ENCODE data around the gene NCOA3. TPM values are rescaled to one million over a fixed set of nuclear protein-coding genes. Genes with fewer than 3 reads are reported as not detected.
"Not testable (repeated sequence)": the region's sequence is repeated elsewhere in the genome, so short reads cannot be mapped to it uniquely, and the experiment has no call there.

NCOA3 gene
- total and polyA plus RNA-seq, 12 donors, result 8.0 to 30.2 (median 21.4) TPM

GRCh38 chr20:47588158-47588557 lies 86.5 kb downstream of the NCOA3 start:
- Histone ChIP-seq H3K27me3 (no peaks in the 10 kb centered on the region), H3K27ac (no peak overlapping the region), H3K36me3 (peaks cover 0 to 48% (median 0%) of the 10 kb centered on the region in 9 donors), H3K4me3 (no peak overlapping the region), H3K9me3 (no peaks in the 10 kb centered on the region), H3K4me1 (peaks cover 0 to 44% (median 18%) of the 10 kb centered on the region in 9 donors)
- intact Hi-C loops (cut with DNase I), result no loop called here
- WGBS, 2 donors, result 96 to 99% methylated on average over 8 of the region's 8 CpGs
- DNase-seq, result no peak
- TF ChIP-seq, protein P1, sequence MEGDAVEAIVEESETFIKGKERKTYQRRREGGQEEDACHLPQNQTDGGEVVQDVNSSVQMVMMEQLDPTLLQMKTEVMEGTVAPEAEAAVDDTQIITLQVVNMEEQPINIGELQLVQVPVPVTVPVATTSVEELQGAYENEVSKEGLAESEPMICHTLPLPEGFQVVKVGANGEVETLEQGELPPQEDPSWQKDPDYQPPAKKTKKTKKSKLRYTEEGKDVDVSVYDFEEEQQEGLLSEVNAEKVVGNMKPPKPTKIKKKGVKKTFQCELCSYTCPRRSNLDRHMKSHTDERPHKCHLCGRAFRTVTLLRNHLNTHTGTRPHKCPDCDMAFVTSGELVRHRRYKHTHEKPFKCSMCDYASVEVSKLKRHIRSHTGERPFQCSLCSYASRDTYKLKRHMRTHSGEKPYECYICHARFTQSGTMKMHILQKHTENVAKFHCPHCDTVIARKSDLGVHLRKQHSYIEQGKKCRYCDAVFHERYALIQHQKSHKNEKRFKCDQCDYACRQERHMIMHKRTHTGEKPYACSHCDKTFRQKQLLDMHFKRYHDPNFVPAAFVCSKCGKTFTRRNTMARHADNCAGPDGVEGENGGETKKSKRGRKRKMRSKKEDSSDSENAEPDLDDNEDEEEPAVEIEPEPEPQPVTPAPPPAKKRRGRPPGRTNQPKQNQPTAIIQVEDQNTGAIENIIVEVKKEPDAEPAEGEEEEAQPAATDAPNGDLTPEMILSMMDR (IDR thresholded peaks at IDR 0.05), result no peak
- no peak for ATAC-seq

GRCh38 chr20:47591231-47591630 lies 89.5 kb downstream of the NCOA3 start:
- ATAC-seq, result no peak
- no peaks in the 10 kb centered on the region for H3K27me3 ChIP-seq
- no peak for DNase-seq
- H3K36me3 ChIP-seq, result peaks cover 0 to 21% (median 0%) of the 10 kb centered on the region in 9 donors
- no peak overlapping the region for H3K27ac ChIP-seq
- H3K9me3 ChIP-seq, result no peaks in the 10 kb centered on the region
- 86 to 89% methylated on average over 1 of the region's 1 CpG for WGBS, 2 donors
- H3K4me3 ChIP-seq, result no peak overlapping the region
- peaks cover 0 to 24% (median 6%) of the 10 kb centered on the region in 9 donors for H3K4me1 ChIP-seq
- intact Hi-C loops (cut with DNase I), result loop anchor here in 1 of 10 donors (5.0 kb wide), 1 partner anchor 1031 kb away; no protein-coding TSS in a partner anchor
- TF ChIP-seq, protein P1 (IDR thresholded peaks at IDR 0.05), result no peak

DNA sequence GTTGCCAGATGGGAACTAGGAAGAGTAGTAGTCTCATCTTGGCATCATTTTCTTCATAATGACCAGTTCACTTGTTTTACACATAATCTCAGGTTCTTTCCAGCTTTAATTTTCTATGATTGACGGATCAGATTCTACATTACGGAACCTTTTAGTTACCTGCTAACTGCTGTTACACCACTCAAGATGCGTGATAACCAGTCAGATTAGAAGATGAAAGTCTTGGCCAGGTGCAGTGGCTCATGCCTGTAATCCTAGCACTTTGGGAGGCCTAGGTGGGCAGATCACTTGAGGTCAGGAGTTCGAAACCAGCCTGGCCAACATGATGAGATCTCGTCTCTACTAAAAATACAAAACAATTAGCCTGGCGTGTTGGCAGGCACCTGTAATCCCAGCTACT lies 92.5 kb downstream of the NCOA3 start:
- Histone ChIP-seq H3K4me1 (peaks cover 0 to 8% (median 0%) of the 10 kb centered on the region in 9 donors), H3K27ac (no peak overlapping the region), H3K9me3 (no peaks in the 10 kb centered on the region), H3K36me3 (peaks cover 0 to 17% (median 0%) of the 10 kb centered on the region in 9 donors), H3K4me3 (no peak overlapping the region), H3K27me3 (no peaks in the 10 kb centered on the region)
- ATAC-seq, result no peak
- no peak for DNase-seq
- TF ChIP-seq, protein P1 (IDR thresholded peaks at IDR 0.05), result no peak
- intact Hi-C loops (cut with DNase I), result loop anchor here in 1 of 10 donors (5.0 kb wide), 1 partner anchor 1028 kb away; no protein-coding TSS in a partner anchor
- 95 to 97% methylated on average over 6 of the region's 6 CpGs for WGBS, 2 donors

DNA sequence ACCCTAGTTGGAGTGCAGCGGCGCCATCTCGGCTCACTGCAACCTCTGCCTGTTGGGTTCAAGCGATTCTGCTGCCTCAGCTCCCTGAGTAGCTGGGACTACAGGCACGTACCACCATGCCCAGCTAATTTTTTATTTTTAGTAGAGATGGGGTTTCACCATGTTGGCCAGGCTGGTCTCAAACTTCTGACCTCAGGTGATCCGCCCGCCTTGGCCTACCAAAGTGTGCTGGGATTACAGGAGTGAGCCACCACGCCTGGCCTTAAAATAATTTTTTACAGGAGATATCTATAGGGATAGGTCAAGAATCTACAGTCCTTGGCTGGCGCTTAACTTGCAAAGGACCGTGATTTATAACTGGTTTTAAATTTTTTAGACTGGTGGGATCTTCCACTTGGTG lies 93.5 kb downstream of the NCOA3 start:
- ATAC-seq; intact Hi-C loops (cut with DNase I); H3K4me1 ChIP-seq; H3K4me3 ChIP-seq; H3K27ac ChIP-seq; H3K9me3 ChIP-seq; DNase-seq; H3K27me3 ChIP-seq; H3K36me3 ChIP-seq: not testable (repeated sequence)
- 93 to 97% methylated on average over 10 of the region's 10 CpGs for WGBS, 2 donors

GRCh38 chr20:47596003-47596571 lies 94.4 kb downstream of the NCOA3 start:
- TF ChIP-seq, protein P1 (IDR thresholded peaks at IDR 0.05), result no peak
- peaks cover 0 to 7% (median 0%) of the 10 kb centered on the region in 9 donors for H3K36me3 ChIP-seq
- H3K9me3 ChIP-seq, result no peaks in the 10 kb centered on the region
- peaks cover 0 to 14% (median under 1%) of the 10 kb centered on the region in 9 donors for H3K4me1 ChIP-seq
- no peaks in the 10 kb centered on the region for H3K27me3 ChIP-seq
- DNase-seq (no peak), ATAC-seq (no peak)
- no peak overlapping the region for H3K4me3 ChIP-seq
- WGBS, 2 donors, result 87 to 97% methylated on average over 6 of the region's 6 CpGs
- H3K27ac ChIP-seq, result no peak overlapping the region
- intact Hi-C loops (cut with DNase I), result no loop called here
